ENCODE results near the gene BGLAP. TPM values are rescaled to one million over a fixed set of nuclear protein-coding genes. Genes with fewer than 3 reads are reported as not detected.

The BGLAP gene
- total and polyA plus RNA-seq, 2 of the 13 experiments (the other 11 are each of a cell fraction or from before 2014, with no cell fraction given): 0.62 to 1.6 TPM

DNA sequence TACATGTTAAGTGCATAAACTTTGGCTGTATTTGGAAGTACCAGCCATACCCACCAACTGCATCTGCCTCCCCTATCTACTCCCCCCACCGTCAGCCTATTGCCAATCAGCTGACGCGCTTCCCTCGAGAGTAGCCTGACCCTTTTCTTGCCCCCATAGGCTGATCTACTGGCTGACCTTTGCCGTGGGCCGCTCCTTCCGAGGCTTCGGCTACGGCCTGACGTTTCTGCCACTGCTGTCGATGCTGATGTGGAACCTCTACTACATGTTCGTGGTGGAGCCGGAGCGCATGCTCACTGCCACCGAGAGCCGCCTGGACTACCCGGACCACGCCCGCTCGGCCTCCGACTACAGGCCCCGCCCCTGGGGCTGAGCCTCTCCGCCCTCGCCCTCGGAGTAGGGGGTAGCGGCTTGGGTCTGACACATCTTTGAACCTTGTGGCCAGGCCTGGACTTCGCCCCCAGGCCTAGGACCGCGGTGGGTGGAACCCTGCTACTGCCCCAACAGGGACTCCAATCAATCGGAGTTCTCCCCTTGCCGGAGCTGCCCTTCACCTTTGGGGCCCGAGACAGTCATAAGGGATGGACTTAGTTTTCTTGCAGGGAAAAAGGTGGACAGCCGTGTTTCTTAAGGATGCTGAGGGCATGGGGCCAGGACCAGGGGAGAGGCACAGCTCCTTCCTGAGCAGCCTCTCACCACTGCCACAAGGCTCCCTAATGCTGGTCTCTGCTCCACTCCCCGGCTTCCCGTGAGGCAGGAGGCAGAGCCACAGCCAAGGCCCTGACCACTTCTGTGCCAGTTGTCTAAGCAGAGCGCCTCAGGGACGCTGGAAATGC is 49.5 kb downstream of the BGLAP start (continued):
- TF ChIP-seq, protein P1, sequence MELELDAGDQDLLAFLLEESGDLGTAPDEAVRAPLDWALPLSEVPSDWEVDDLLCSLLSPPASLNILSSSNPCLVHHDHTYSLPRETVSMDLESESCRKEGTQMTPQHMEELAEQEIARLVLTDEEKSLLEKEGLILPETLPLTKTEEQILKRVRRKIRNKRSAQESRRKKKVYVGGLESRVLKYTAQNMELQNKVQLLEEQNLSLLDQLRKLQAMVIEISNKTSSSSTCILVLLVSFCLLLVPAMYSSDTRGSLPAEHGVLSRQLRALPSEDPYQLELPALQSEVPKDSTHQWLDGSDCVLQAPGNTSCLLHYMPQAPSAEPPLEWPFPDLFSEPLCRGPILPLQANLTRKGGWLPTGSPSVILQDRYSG (CRISPR knock-in tag; IDR thresholded peaks at IDR 0.05): no peak
- no peak for TF ChIP-seq ZNF234 (CRISPR knock-in tag; conservative IDR thresholded peaks at IDR 0.05)
- TF ChIP-seq TBP (CRISPR knock-in tag; IDR thresholded peaks at IDR 0.05): no peak
- no peak; the same call in 1 of the 2 replicates for TF ChIP-seq FOXK2 (IDR thresholded peaks at IDR 0.05)
- TF ChIP-seq RBM39 (IDR thresholded peaks at IDR 0.05; ENCODE audit: low read depth, low read length, poor library complexity, severe bottlenecking): no peak
- TF ChIP-seq YY1 (IDR thresholded peaks at IDR 0.05; ENCODE audit: insufficient read depth, insufficient replicate concordance, low read depth, low read length): peak; percentile 67
- TF ChIP-seq SMAD1 (CRISPR knock-in tag; IDR thresholded peaks at IDR 0.05; ENCODE audit: borderline replicate concordance, low read depth): no peak; the same call in 1 of the 2 replicates
- peak; percentile 84; the same call in 1 of the 2 replicates for TF ChIP-seq REPIN1 (CRISPR knock-in tag; IDR thresholded peaks at IDR 0.05; ENCODE audit: borderline replicate concordance, low read depth)
- TF ChIP-seq MXI1 (IDR thresholded peaks at IDR 0.05; ENCODE audit: borderline replicate concordance, low read depth, low read length): peak; percentile 82; the same call in 1 of the 3 replicates
- TF ChIP-seq, protein P2, sequence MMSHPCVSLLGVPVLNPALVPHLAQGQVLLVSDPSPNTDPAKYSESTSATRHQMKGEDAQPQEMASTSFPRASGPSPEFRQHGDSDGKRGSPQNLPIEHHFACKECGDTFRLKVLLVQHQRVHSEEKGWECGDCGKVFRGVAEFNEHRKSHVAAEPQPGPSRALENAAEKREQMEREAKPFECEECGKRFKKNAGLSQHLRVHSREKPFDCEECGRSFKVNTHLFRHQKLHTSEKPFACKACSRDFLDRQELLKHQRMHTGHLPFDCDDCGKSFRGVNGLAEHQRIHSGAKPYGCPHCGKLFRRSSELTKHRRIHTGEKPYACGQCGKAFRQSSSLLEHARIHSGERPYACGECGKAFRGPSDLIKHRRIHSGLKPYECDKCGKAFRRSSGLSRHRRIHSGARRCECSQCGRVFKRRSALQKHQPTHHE (CRISPR knock-in tag; IDR thresholded peaks at IDR 0.05; ENCODE audit: borderline replicate concordance): no peak
- TF ChIP-seq MATR3 (CRISPR knock-in tag; IDR thresholded peaks at IDR 0.05): no peak
- peak; percentile 82 for TF ChIP-seq CBFB (CRISPR knock-in tag; IDR thresholded peaks at IDR 0.05)
- no peak for TF ChIP-seq MED13 (CRISPR knock-in tag; IDR thresholded peaks at IDR 0.05)
- TF ChIP-seq, protein P3, sequence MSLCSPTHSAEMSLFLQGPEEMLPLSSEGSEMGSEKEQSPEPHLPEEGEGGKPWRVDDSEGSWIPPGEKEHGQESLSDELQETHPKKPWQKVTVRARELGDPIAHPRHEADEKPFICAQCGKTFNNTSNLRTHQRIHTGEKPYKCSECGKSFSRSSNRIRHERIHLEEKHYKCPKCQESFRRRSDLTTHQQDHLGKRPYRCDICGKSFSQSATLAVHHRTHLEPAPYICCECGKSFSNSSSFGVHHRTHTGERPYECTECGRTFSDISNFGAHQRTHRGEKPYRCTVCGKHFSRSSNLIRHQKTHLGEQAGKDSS (CRISPR knock-in tag; IDR thresholded peaks at IDR 0.05; ENCODE audit: borderline replicate concordance, low read depth): peak; percentile 35; the same call in 1 of the 2 replicates
- no peak for TF ChIP-seq GZF1 (CRISPR knock-in tag; IDR thresholded peaks at IDR 0.05)
- TF ChIP-seq SRSF1 (optimal IDR thresholded peaks at IDR 0.05; ENCODE audit: low read depth, low read length): peak; percentile 67
- TF ChIP-seq, protein P4, sequence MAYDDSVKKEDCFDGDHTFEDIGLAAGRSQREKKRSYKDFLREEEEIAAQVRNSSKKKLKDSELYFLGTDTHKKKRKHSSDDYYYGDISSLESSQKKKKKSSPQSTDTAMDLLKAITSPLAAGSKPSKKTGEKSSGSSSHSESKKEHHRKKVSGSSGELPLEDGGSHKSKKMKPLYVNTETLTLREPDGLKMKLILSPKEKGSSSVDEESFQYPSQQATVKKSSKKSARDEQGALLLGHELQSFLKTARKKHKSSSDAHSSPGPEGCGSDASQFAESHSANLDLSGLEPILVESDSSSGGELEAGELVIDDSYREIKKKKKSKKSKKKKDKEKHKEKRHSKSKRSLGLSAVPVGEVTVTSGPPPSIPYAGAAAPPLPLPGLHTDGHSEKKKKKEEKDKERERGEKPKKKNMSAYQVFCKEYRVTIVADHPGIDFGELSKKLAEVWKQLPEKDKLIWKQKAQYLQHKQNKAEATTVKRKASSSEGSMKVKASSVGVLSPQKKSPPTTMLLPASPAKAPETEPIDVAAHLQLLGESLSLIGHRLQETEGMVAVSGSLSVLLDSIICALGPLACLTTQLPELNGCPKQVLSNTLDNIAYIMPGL (CRISPR knock-in tag; IDR thresholded peaks at IDR 0.05; ENCODE audit: borderline replicate concordance in 1 of 2, low read depth in 1 of 2): peak; percentile 3 to 73; a peak in 2 of 4 replicates
- no peak for TF ChIP-seq ZNF841 (CRISPR knock-in tag; IDR thresholded peaks at IDR 0.05; ENCODE audit: borderline replicate concordance)
- TF ChIP-seq, protein P5, sequence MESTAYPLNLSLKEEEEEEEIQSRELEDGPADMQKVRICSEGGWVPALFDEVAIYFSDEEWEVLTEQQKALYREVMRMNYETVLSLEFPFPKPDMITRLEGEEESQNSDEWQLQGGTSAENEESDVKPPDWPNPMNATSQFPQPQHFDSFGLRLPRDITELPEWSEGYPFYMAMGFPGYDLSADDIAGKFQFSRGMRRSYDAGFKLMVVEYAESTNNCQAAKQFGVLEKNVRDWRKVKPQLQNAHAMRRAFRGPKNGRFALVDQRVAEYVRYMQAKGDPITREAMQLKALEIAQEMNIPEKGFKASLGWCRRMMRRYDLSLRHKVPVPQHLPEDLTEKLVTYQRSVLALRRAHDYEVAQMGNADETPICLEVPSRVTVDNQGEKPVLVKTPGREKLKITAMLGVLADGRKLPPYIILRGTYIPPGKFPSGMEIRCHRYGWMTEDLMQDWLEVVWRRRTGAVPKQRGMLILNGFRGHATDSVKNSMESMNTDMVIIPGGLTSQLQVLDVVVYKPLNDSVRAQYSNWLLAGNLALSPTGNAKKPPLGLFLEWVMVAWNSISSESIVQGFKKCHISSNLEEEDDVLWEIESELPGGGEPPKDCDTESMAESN (CRISPR knock-in tag; conservative IDR thresholded peaks at IDR 0.05): 0 out of 2 replicates have a peak, but pooled peaks have one; percentile 40
- TF ChIP-seq ETV5 (CRISPR knock-in tag; IDR thresholded peaks at IDR 0.05; ENCODE audit: borderline replicate concordance): peak; percentile 44; the same call in 1 of the 2 replicates
- TF ChIP-seq ZNF589 (CRISPR knock-in tag; conservative IDR thresholded peaks at IDR 0.05): 0 out of 2 replicates have a peak, but pooled peaks have one; percentile 60

Data from HepG2 (cell line).